NT2/D1 (cell line): ENCODE results near the gene COPE.

Experiments used
- DNase-seq: peaks from one replicate; pipeline ENCODE4 v3.0.0-alpha.2; 2011; ENCODE audit warnings: low read depth, low spot score
- H3K27me3 ChIP-seq: 2 replicates; pipeline ENCODE4 v1.6.0; 2011; ENCODE audit warnings: mild to moderate bottlenecking; ENCODE audit not compliant: insufficient read length, insufficient read depth
- H3K36me3 ChIP-seq: 2 replicates; pipeline ENCODE4 v1.6.1; 2011; ENCODE audit warnings: mild to moderate bottlenecking, low read length, mixed read lengths; ENCODE audit not compliant: insufficient read depth, insufficient read length
- H3K4me1 ChIP-seq: 2 replicates; pipeline ENCODE4 v1.5.1; 2011; ENCODE audit not compliant: insufficient read depth, insufficient read length
- H3K4me3 ChIP-seq: 2 replicates; pipeline ENCODE4 v1.5.1; 2011; ENCODE audit warnings: low read depth; ENCODE audit not compliant: insufficient read length
- H3K9ac ChIP-seq: 2 replicates; pipeline ENCODE4 v1.6.0; 2011; ENCODE audit warnings: low read depth; ENCODE audit not compliant: insufficient read length
- H3K9me3 ChIP-seq: 2 replicates; pipeline ENCODE4 v1.5.1; 2011; ENCODE audit warnings: mild to moderate bottlenecking, low read length; ENCODE audit not compliant: insufficient read depth
- SUZ12 ChIP-seq: IDR thresholded peaks from 2 replicates; pipeline ENCODE4 v1.6.1; 2011; ENCODE audit not compliant: insufficient read length, insufficient read depth; ENCODE audit errors: extremely low read depth
- YY1 ChIP-seq: IDR thresholded peaks from 2 replicates; pipeline ENCODE4 v1.6.1; 2011; ENCODE audit not compliant: insufficient read length, insufficient read depth
- ZNF274 ChIP-seq: IDR thresholded peaks from 2 replicates; pipeline ENCODE4 v1.6.1; 2011; ENCODE audit warnings: mild to moderate bottlenecking, low read depth, low read length

The COPE gene

DNA sequence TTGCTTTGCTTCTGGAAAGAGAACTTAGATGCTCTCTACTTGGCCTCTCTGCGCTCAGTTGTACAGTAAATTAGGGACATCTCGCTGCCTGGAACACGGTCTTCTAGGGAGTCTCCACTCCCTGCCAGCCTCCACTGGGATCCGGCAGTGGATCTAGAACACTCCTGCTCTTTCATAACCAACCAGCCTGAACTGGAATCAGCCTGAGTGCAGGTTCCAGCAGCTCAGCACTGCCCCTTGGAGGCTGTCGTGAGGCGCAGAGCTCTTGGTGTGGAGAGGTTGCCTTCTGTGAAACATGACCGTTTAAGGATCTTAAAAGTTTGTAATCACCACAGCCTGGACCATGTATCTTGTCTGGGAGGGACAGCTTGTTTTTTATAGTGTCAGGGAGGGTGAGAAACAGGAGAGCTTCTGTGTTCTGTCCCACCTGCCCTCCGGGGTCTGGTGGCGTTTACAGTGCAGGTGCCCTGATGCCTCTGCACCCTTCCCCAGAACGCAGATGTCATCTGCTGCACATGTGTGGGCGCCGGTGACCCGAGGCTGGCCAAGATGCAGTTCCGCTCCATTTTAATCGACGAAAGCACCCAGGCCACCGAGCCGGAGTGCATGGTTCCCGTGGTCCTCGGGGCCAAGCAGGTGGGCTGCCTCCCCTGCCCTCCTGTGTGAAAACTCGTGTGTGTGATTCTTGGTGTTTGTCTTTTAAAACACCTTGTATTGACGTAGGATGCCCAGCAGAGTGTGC lies 62.6 kb downstream of the COPE start:
- peak overlapping the region; percentile 8 for H3K9ac ChIP-seq
- no peak for DNase-seq
- TF ChIP-seq SUZ12 (no peak), YY1 (no peak), ZNF274 (no peak)
- peaks cover 8% of the 10 kb centered on the region for H3K4me1 ChIP-seq
- no peak overlapping the region for H3K4me3 ChIP-seq
- peaks cover 98% of the 10 kb centered on the region for H3K36me3 ChIP-seq
- H3K9me3 ChIP-seq: no peaks in the 10 kb centered on the region
- no peaks in the 10 kb centered on the region for H3K27me3 ChIP-seq

DNA sequence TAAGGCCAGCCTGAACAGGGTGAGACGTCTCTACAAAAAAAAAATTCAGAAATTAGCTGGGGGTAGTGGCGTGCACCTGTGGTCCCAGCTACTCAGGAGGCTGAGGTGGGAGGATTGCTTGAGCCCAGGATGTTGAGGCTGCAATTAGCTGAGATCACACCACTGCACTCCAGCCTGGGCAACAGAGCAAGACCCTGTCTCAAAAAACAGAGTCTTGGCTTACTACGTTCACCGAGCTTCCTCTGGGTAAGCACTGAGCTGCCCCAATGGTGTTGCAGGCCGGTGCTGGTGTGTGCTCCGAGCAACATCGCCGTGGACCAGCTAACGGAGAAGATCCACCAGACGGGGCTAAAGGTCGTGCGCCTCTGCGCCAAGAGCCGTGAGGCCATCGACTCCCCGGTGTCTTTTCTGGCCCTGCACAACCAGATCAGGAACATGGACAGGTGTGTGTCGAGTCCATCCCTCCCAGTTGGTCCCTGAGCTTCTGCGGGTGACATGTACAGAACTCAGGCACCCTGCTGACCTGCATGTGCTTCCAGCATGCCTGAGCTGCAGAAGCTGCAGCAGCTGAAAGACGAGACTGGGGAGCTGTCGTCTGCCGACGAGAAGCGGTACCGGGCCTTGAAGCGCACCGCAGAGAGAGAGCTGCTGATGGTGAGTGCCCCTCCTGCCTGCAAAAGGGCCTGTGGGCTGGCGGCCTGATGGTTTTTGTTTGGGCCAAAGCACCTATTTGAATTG lies 63.4 kb downstream of the COPE start:
- no peak for DNase-seq
- peaks cover 8% of the 10 kb centered on the region for H3K4me1 ChIP-seq
- peaks cover 98% of the 10 kb centered on the region for H3K36me3 ChIP-seq
- no peak for TF ChIP-seq ZNF274
- TF ChIP-seq YY1: no peak
- TF ChIP-seq SUZ12: no peak
- no peak overlapping the region for H3K4me3 ChIP-seq
- no peak overlapping the region for H3K9ac ChIP-seq
- no peaks in the 10 kb centered on the region for H3K27me3 ChIP-seq
- no peaks in the 10 kb centered on the region for H3K9me3 ChIP-seq

DNA sequence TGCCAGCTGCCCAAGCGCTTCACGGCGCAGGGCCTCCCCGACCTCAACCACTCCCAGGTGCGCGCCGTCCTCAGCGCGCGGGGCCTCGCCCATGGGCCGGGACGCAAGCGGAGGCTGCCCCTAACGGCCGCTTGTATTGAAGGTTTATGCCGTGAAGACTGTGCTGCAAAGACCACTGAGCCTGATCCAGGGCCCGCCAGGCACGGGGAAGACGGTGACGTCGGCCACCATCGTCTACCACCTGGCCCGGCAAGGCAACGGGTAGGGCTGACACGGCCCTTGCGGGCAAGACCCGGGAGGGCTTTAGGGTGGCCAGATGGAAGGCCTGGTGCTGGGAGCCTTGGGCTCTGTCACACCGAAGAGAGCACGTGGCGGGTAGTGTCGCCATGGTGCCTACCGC lies 64.2 kb downstream of the COPE start:
- no peaks in the 10 kb centered on the region for H3K9me3 ChIP-seq
- peaks cover 14% of the 10 kb centered on the region for H3K4me1 ChIP-seq
- DNase-seq: no peak
- no peaks in the 10 kb centered on the region for H3K27me3 ChIP-seq
- H3K4me3 ChIP-seq: no peak overlapping the region
- TF ChIP-seq SUZ12 (no peak), ZNF274 (no peak), YY1 (no peak)
- peaks cover 98% of the 10 kb centered on the region for H3K36me3 ChIP-seq
- no peak overlapping the region for H3K9ac ChIP-seq

- TF ChIP-seq ZNF274 (no peak), YY1 (no peak), SUZ12 (no peak)
- Histone ChIP-seq H3K4me1 (peaks cover 24% of the 10 kb centered on the region), H3K36me3 (peaks cover 96% of the 10 kb centered on the region), H3K9me3 (no peaks in the 10 kb centered on the region), H3K27me3 (no peaks in the 10 kb centered on the region), H3K4me3 (no peak overlapping the region), H3K9ac (no peak overlapping the region)
- no peak for DNase-seq
These were observed 65.3 kb downstream of the COPE start for GRCh38 chr19:18853755-18854427.

DNA sequence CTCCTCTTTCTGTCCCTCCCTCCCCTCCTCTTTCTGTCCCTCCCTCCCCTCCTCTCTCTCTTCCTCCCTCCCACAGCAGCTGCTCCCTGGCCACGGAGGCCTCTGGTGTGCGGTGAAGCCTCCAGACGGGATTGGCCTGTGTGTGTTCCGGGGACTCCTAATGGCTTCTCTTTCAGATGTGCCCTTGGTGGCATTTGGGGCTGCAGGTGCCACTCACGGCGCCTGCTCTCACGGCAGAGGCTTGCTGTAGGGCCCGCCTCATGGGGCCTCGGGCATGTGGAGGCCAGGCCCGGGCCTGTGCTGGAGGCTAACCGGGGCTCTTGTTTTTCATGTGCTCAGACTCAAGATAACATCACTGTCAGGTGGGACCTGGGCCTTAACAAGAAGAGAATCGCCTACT lies 66.5 kb downstream of the COPE start:
- Histone ChIP-seq H3K9me3 (no peaks in the 10 kb centered on the region), H3K4me1 (peaks cover 25% of the 10 kb centered on the region), H3K9ac (no peak overlapping the region), H3K27me3 (no peaks in the 10 kb centered on the region), H3K36me3 (peaks cover 96% of the 10 kb centered on the region), H3K4me3 (no peak overlapping the region)
- DNase-seq: no peak
- TF ChIP-seq ZNF274 (no peak), SUZ12 (no peak), YY1 (no peak)

DNA sequence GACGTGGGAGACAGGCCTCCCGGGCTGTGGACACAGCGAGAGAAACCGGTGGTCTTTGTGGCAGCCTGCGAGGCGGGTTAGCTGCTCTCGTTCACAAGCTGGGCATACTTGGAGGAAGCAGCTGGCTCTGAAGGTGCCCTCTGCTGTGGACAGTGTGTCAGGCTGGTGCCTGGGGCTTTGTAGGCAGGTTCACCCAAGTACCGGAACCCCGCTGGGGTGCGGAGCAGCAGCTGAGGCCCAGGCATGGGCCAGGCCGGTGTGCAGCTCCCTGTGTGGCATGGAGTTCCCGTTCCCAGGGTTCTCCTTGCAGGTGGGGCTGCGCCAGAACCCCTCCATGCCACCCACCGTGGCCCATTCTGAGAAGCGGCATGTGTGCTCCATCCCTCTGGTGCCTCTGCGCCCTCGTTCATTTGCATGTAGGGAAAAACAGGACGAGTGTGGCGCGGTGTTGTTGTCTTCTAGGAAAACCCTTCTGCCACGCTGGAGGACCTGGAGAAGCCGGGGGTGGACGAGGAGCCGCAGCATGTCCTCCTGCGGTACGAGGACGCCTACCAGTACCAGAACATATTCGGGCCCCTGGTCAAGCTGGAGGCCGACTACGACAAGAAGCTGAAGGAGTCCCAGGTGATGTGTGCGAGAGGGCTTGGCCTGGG lies 67.4 kb downstream of the COPE start:
- H3K4me3 ChIP-seq: no peak overlapping the region
- H3K9ac ChIP-seq: no peak overlapping the region
- TF ChIP-seq YY1 (no peak), ZNF274 (no peak), SUZ12 (no peak)
- H3K27me3 ChIP-seq: no peaks in the 10 kb centered on the region
- peaks cover 25% of the 10 kb centered on the region for H3K4me1 ChIP-seq
- DNase-seq: no peak
- no peaks in the 10 kb centered on the region for H3K9me3 ChIP-seq
- peaks cover 94% of the 10 kb centered on the region for H3K36me3 ChIP-seq
